Thymus (tissue), 11 donors: ENCODE measurements around the gene PLIN4. TPM values are rescaled to one million over a fixed set of nuclear protein-coding genes. Genes with fewer than 3 reads are reported as not detected.

ENCODE experiments used
- DNase-seq, 9 donors: peaks; one replicate each; pipeline ENCODE4 v3.0.0-alpha.2; 2013; ENCODE audit warnings: low spot score in 9 of 9, low read depth in 6 of 9, missing footprints in 1 of 9
- H3K27ac ChIP-seq, 2 donors: one replicate each; pipeline ENCODE4 v1.5.1; 2013; ENCODE audit warnings: control low read depth in 1 of 2, low read depth in 1 of 2, low read length in 1 of 2, mild to moderate bottlenecking in 1 of 2, moderate library complexity in 1 of 2
- H3K27me3 ChIP-seq, 2 donors: one replicate each; pipeline ENCODE4 v1.5.1; 2013; ENCODE audit warnings: low read length in 1 of 2; ENCODE audit not compliant: control insufficient read depth in 2 of 2, insufficient read depth in 1 of 2
- H3K36me3 ChIP-seq, 2 donors: one replicate each; pipeline ENCODE4 v1.5.1; 2013; ENCODE audit warnings: low read length in 1 of 2, mild to moderate bottlenecking in 1 of 2, moderate library complexity in 1 of 2; ENCODE audit not compliant: control insufficient read depth in 2 of 2, insufficient read depth in 2 of 2
- H3K4me1 ChIP-seq, 2 donors: one replicate each; pipeline ENCODE4 v1.5.1; 2013; ENCODE audit warnings: low read length in 2 of 2; ENCODE audit not compliant: control insufficient read depth in 2 of 2, insufficient read depth in 2 of 2
- H3K4me3 ChIP-seq, 2 donors: one replicate each; pipeline ENCODE4 v1.5.1; 2013; ENCODE audit warnings: low read length in 2 of 2, control low read depth in 1 of 2, mild to moderate bottlenecking in 1 of 2
- H3K9me3 ChIP-seq, 2 donors: one replicate each; pipeline ENCODE4 v1.5.1; 2013; ENCODE audit warnings: low read length in 1 of 2, mild to moderate bottlenecking in 1 of 2; ENCODE audit not compliant: control insufficient read depth in 2 of 2, insufficient read depth in 1 of 2
- whole genome bisulfite sequencing: extraction: QIAGEN DNeasy Blood & Tissue Kit; methylation state at CpG from one replicate; pipeline ENCODE4 v1.1.7; 2013; 5-methylcytosine and 5-hydroxymethylcytosine counted together
- polyA plus RNA-seq: library from polyadenylated mRNA; stranded (reverse); fragments of 200-250 nt; gene quantifications from one replicate; pipeline ENCODE4 v1.2.3, GENCODE V29; 2013
- total RNA-seq: library from RNA; stranded (reverse); fragments of 120-200 nt; gene quantifications from one replicate; pipeline ENCODE4 v1.2.4, GENCODE V29; 2013
- donor health status: healthy.

The PLIN4 gene
- total and polyA plus RNA-seq, 2 donors: 0.19 to 2.3 TPM

GRCh38 chr19:4497770-4498389, 20.4 kb downstream of the PLIN4 start:
- no peak for DNase-seq
- no peaks in the 10 kb centered on the region for H3K4me1 ChIP-seq
- 96% methylated on average over 25 of the region's 25 CpGs for WGBS

DNA sequence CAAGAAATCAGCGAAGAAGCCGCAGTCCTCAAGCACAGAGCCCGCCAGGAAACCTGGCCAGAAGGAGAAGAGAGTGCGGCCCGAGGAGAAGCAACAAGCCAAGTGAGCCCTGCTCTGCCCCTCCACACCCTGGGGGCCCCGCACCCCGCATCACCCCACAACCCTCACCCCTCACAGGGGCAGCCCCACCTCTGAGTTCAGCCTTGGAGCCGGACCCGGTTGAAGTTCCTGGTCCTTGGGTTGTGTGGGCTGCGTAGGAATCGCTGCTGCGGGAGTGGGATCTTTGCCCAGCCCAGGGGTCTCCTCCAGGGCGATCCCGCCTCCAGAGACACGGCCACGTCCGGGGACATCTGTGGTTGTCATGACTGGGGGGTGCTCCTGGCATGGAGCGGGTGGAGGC, 22.0 kb downstream of the PLIN4 start:
- Histone ChIP-seq H3K9me3 (no peaks in the 10 kb centered on the region), H3K36me3 (peaks cover 71 to 88% of the 10 kb centered on the region in 2 donors), H3K4me3 (no peak overlapping the region), H3K27me3 (no peaks in the 10 kb centered on the region), H3K27ac (no peak overlapping the region), H3K4me1 (no peaks in the 10 kb centered on the region)
- 92% methylated on average over 18 of the region's 18 CpGs for WGBS
- no peak for DNase-seq

More at GRCh38 chr19:4497770-4498389, 20.4 kb downstream of the PLIN4 start:
- no peaks in the 10 kb centered on the region for H3K9me3 ChIP-seq
- no peak overlapping the region for H3K27ac ChIP-seq
- H3K36me3 ChIP-seq: peaks cover 66 to 88% of the 10 kb centered on the region in 2 donors
- no peak overlapping the region for H3K4me3 ChIP-seq
- H3K27me3 ChIP-seq: no peaks in the 10 kb centered on the region

- Histone ChIP-seq H3K27ac (no peak overlapping the region), H3K9me3 (no peaks in the 10 kb centered on the region), H3K4me1 (no peaks in the 10 kb centered on the region), H3K27me3 (no peaks in the 10 kb centered on the region), H3K4me3 (no peak overlapping the region), H3K36me3 (peaks cover 64 to 81% of the 10 kb centered on the region in 2 donors)
- DNase-seq: no peak
- 96% methylated on average over 12 of the region's 12 CpGs for WGBS
These were observed 22.8 kb downstream of the PLIN4 start for GRCh38 chr19:4495471-4495870.

DNA sequence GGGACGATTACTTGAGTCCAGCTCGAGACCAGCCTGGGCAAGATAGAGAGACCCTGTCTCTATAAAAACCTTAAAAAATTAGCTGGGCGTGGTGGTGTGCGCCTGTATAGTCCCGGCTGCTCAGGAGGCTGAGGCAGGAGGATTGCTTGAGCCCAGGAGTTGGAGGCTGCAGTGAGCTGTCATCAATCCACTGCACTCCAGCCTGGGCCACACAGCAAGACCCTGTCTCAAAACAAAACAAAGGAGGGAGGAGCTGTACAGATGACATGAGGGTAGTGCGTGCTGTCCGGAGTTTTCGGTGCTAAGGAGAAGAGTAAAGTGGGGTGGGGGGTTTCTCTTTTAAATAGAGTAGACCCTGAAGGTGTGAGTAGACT, 23.6 kb downstream of the PLIN4 start:
- no peaks in the 10 kb centered on the region for H3K27me3 ChIP-seq
- WGBS: 97% methylated on average over 8 of the region's 8 CpGs

DNA sequence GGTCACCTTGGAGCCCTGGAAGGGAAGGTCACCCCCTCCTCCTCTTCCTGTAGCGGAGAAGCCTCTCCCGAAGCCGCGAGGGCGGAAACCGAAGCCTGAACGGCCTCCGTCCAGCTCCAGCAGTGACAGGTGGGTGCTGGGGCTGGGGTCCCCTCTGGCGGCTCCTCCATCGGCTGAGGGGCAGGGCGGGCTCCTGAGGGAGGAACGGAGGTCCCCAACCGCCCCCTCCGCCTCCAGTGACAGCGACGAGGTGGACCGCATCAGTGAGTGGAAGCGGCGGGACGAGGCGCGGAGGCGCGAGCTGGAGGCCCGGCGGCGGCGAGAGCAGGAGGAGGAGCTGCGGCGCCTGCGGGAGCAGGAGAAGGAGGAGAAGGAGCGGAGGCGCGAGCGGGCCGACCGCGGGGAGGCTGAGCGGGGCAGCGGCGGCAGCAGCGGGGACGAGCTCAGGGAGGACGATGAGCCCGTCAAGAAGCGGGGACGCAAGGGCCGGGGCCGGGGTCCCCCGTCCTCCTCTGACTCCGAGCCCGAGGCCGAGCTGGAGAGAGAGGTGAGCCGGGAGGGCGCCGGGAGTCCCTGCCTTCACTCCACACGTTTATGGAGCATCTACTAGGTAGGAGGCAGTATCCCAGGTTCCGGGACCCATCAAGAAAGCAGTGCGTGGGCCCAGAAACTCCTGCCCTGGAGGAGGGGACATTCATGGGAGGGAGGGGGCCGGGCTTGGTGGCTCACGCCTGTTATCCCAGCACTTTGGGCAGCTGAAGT, 24.2 kb downstream of the PLIN4 start:
- no peak for DNase-seq
- WGBS: 98% methylated on average over 61 of the region's 61 CpGs

More for the DNA sequence above, 23.6 kb downstream of the PLIN4 start:
- no peaks in the 10 kb centered on the region for H3K4me1 ChIP-seq
- H3K27ac ChIP-seq: no peak overlapping the region
- H3K9me3 ChIP-seq: no peaks in the 10 kb centered on the region
- no peak for DNase-seq
- peaks cover 66 to 85% of the 10 kb centered on the region in 2 donors for H3K36me3 ChIP-seq
- H3K4me3 ChIP-seq: no peak overlapping the region

GRCh38 chr19:4493104-4493928, 25.0 kb downstream of the PLIN4 start:
- H3K9me3 ChIP-seq: no peaks in the 10 kb centered on the region
- no peaks in the 10 kb centered on the region for H3K4me1 ChIP-seq
- 98% methylated on average over 41 of the region's 41 CpGs for WGBS
- no peak overlapping the region for H3K27ac ChIP-seq
- peaks cover 63 to 88% of the 10 kb centered on the region in 2 donors for H3K36me3 ChIP-seq
- no peak for DNase-seq
- no peaks in the 10 kb centered on the region for H3K27me3 ChIP-seq
- no peak overlapping the region for H3K4me3 ChIP-seq

More for the DNA sequence above, 24.2 kb downstream of the PLIN4 start:
- no peak overlapping the region for H3K27ac ChIP-seq
- peaks cover 64 to 87% of the 10 kb centered on the region in 2 donors for H3K36me3 ChIP-seq
- H3K27me3 ChIP-seq: no peaks in the 10 kb centered on the region
- no peaks in the 10 kb centered on the region for H3K9me3 ChIP-seq
- no peak overlapping the region for H3K4me3 ChIP-seq
- no peaks in the 10 kb centered on the region for H3K4me1 ChIP-seq

DNA sequence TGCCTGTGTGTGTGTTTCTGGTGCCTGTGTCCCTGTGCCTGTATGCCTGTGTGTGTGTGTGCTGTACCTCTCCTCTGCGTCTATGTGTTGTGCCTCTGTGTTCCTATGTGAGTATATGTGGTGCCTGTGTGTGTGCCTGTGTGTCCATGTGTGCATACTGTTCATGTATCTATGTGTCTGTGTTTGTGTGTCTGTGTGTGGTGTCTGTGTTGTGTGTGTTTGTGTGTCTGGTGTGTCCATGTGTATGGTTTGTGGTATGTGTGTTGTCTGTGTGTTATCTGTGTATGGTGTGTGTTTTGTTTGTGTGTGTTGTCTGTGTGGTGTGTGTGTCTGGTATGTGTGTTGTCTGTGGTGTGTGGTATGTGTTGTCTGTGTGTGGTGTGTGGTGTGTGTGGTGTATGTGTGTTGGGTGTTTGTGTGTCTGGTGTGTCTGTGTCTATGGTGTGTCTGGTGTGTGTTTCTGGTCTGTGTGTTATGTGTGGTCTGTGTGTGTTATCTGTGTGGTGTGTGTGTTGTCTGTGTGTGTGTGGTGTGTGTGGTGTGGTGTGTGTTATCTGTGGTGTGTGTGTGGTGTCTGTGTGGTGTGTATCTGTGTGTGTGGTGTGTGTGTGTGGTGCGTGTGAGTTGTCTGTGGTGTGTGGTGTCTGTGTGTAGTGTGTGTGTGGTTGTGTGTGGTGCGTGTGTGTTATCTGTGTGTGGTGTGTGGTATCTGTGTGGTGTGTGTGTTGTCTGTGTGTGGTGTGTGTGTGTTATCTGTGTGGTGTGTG, 25.8 kb downstream of the PLIN4 start:
- 97% methylated on average over 3 of the region's 3 CpGs for WGBS
- peaks cover 58 to 84% of the 10 kb centered on the region in 2 donors for H3K36me3 ChIP-seq
- no peak overlapping the region for H3K27ac ChIP-seq
- DNase-seq: no peak
- H3K4me3 ChIP-seq: no peak overlapping the region
- H3K4me1 ChIP-seq: no peaks in the 10 kb centered on the region
- H3K9me3 ChIP-seq: no peaks in the 10 kb centered on the region
- H3K27me3 ChIP-seq: no peaks in the 10 kb centered on the region

- 98% methylated on average over 21 of the region's 21 CpGs for WGBS
- no peaks in the 10 kb centered on the region for H3K4me1 ChIP-seq
- H3K36me3 ChIP-seq: peaks cover 55 to 73% of the 10 kb centered on the region in 2 donors
- no peaks in the 10 kb centered on the region for H3K9me3 ChIP-seq
- no peaks in the 10 kb centered on the region for H3K27me3 ChIP-seq
- H3K4me3 ChIP-seq: no peak overlapping the region
- no peak overlapping the region for H3K27ac ChIP-seq
- DNase-seq: no peak
These were observed 26.8 kb downstream of the PLIN4 start for GRCh38 chr19:4491446-4491845.
